Bronchial epithelial cell (primary cell): ENCODE data around the gene SETBP1. TPM values are rescaled to one million over a fixed set of nuclear protein-coding genes. Genes with fewer than 3 reads are reported as not detected.

Experiments
- DNase-seq: peaks from one replicate; pipeline ENCODE4 v3.0.0-alpha.2; 2010; ENCODE audit warnings: low read depth
- FAIRE-seq: peaks from 2 replicates; lab custom pipeline; 2011; peaks lifted over from hg19 to GRCh38; lab: Jason Lieb, UNC
- H3K27me3 ChIP-seq: 2 replicates; pipeline ENCODE4 v1.5.1; 2011; ENCODE audit warnings: low read length; ENCODE audit not compliant: control insufficient read depth, insufficient read depth
- H3K36me3 ChIP-seq: 2 replicates; pipeline ENCODE4 v1.5.1; 2011; ENCODE audit warnings: low read length; ENCODE audit not compliant: control insufficient read depth, insufficient read depth
- H3K4me3 ChIP-seq: 2 replicates; pipeline ENCODE4 v1.5.1; 2011; ENCODE audit warnings: mild to moderate bottlenecking, low read depth, low read length, control low read depth
- CTCF ChIP-seq: IDR thresholded peaks from 2 replicates; pipeline ENCODE4 v1.5.1; 2011; ENCODE audit warnings: mild to moderate bottlenecking, moderate library complexity, low read length, control low read depth, inconsistent platforms; ENCODE audit not compliant: insufficient read depth, severe bottlenecking
- total RNA-seq: library from RNA; depleted of rRNA; stranded (reverse); fragments of >200 nt; gene quantifications from 2 replicates; pipeline ENCODE4 v1.2.1, GENCODE V29; 2014

SETBP1 gene
- total RNA-seq, 1 donor from 2014 or later, result 1.8 TPM

GRCh38 chr18:44681076-44681970, 635 bp downstream of the SETBP1 start:
- FAIRE-seq, result no peak

DNA sequence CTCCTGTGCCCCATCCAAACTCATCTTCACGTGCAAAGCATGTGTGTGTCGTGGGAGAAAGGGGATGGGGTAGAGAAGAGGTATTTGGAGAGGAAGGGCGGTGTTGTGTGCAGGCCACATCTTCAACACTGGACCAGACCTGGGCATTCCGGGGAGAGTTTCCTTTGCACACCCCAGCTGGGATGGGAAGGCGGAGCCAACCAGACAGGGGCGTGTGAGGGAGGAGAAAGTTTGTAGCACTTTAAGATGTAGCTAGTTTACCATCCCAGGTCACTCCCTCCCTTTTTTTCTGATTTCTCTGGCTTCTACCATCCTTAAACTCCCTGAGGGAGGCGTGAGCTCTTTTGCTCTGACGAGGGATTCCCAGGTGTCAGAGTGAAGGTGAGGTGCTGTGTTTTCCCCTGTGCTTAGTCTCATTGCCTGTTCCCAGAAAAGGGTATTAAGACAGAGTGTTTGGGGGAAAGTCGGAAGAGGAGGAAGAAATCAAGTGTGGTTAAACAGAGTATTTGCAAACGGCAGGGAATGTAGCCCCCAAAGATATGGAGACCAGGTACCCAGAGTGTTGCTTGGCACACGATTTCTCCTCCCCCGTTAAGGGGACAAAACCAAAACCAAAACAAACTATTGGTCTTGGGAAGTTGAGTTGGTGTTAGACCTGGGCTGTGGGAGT, 1.6 kb downstream of the SETBP1 start:
- no peaks in the 10 kb centered on the region for H3K27me3 ChIP-seq
- no peaks in the 10 kb centered on the region for H3K36me3 ChIP-seq
- FAIRE-seq (no peak), DNase-seq (peak; percentile 49)
- no peak overlapping the region for H3K4me3 ChIP-seq
- no peak for TF ChIP-seq CTCF

More at GRCh38 chr18:44681076-44681970, 635 bp downstream of the SETBP1 start:
- Histone ChIP-seq H3K4me3 (peak overlapping the region; percentile 64), H3K27me3 (no peaks in the 10 kb centered on the region), H3K36me3 (no peaks in the 10 kb centered on the region)
- no peak for TF ChIP-seq CTCF
- DNase-seq, result no peak

- Histone ChIP-seq H3K27me3 (no peaks in the 10 kb centered on the region), H3K4me3 (no peak overlapping the region), H3K36me3 (no peaks in the 10 kb centered on the region)
- TF ChIP-seq CTCF, result no peak
- no peak for DNase-seq
- no peak for FAIRE-seq
Observed at GRCh38 chr18:44682871-44683221, 2.2 kb downstream of the SETBP1 start.

GRCh38 chr18:44683556-44683955, 2.9 kb downstream of the SETBP1 start:
- no peaks in the 10 kb centered on the region for H3K27me3 ChIP-seq
- no peak for DNase-seq
- H3K36me3 ChIP-seq, result no peaks in the 10 kb centered on the region
- no peak overlapping the region for H3K4me3 ChIP-seq
- no peak for FAIRE-seq
- TF ChIP-seq CTCF, result no peak

GRCh38 chr18:44685296-44685695, 4.6 kb downstream of the SETBP1 start:
- DNase-seq (no peak), FAIRE-seq (no peak)
- no peak for TF ChIP-seq CTCF

More at GRCh38 chr18:44685296-44685695, 4.6 kb downstream of the SETBP1 start:
- Histone ChIP-seq H3K27me3 (no peaks in the 10 kb centered on the region), H3K36me3 (no peaks in the 10 kb centered on the region), H3K4me3 (no peak overlapping the region)
